HEK293 (cell line): ENCODE data around the gene ARMC8.

Experiments
- IKZF3 ChIP-seq: fragments of 450-650 bp; IDR thresholded peaks from 2 replicates; pipeline ENCODE4 v1.5.0; 2018; ENCODE audit warnings: missing biosample characterization, mild to moderate bottlenecking, missing genetic modification characterization, moderate library complexity
- MYNN ChIP-seq: fragments of 450-650 bp; formaldehyde crosslinking; IDR thresholded peaks from 2 replicates; pipeline ENCODE4 v1.5.1; 2016; ENCODE audit warnings: missing biosample characterization, missing genetic modification characterization, borderline replicate concordance
- RBAK ChIP-seq: fragments of 450-650 bp; formaldehyde crosslinking; IDR thresholded peaks from 2 replicates; pipeline ENCODE4 v1.5.1; 2016; ENCODE audit warnings: missing biosample characterization, missing genetic modification characterization
- ZBTB1 ChIP-seq: fragments of 450-650 bp; formaldehyde crosslinking; IDR thresholded peaks from 2 replicates; pipeline ENCODE4 v1.5.1; 2016; ENCODE audit warnings: missing biosample characterization, missing genetic modification characterization
- ZNF146 ChIP-seq: fragments of 450-650 bp; formaldehyde crosslinking; IDR thresholded peaks from 2 replicates; pipeline ENCODE4 v1.5.1; 2016; ENCODE audit warnings: missing biosample characterization, missing genetic modification characterization
- ZNF558 ChIP-seq: fragments of 450-650 bp; formaldehyde crosslinking; IDR thresholded peaks from 2 replicates; pipeline ENCODE4 v1.5.1; 2016; ENCODE audit warnings: missing biosample characterization, missing genetic modification characterization
- ZNF843 ChIP-seq: fragments of 450-650 bp; formaldehyde crosslinking; IDR thresholded peaks from 2 replicates; pipeline ENCODE4 v1.5.1; 2016; ENCODE audit warnings: missing biosample characterization, missing genetic modification characterization
- TF ChIP-seq, protein P1 (sequence below): fragments of 450-650 bp; formaldehyde crosslinking; conservative IDR thresholded peaks from 2 replicates; pipeline ENCODE4 v1.5.1; 2016; ENCODE audit warnings: low read depth, missing biosample characterization, missing genetic modification characterization

GRCh38 chr3:138165061-138165460 is 22.0 kb upstream of the ARMC8 start:
- no peak for TF ChIP-seq ZNF558 (tag by site-specific recombination)
- TF ChIP-seq RBAK (tag by site-specific recombination), result no peak
- TF ChIP-seq ZNF146 (tag by site-specific recombination), result no peak
- TF ChIP-seq, protein P1, sequence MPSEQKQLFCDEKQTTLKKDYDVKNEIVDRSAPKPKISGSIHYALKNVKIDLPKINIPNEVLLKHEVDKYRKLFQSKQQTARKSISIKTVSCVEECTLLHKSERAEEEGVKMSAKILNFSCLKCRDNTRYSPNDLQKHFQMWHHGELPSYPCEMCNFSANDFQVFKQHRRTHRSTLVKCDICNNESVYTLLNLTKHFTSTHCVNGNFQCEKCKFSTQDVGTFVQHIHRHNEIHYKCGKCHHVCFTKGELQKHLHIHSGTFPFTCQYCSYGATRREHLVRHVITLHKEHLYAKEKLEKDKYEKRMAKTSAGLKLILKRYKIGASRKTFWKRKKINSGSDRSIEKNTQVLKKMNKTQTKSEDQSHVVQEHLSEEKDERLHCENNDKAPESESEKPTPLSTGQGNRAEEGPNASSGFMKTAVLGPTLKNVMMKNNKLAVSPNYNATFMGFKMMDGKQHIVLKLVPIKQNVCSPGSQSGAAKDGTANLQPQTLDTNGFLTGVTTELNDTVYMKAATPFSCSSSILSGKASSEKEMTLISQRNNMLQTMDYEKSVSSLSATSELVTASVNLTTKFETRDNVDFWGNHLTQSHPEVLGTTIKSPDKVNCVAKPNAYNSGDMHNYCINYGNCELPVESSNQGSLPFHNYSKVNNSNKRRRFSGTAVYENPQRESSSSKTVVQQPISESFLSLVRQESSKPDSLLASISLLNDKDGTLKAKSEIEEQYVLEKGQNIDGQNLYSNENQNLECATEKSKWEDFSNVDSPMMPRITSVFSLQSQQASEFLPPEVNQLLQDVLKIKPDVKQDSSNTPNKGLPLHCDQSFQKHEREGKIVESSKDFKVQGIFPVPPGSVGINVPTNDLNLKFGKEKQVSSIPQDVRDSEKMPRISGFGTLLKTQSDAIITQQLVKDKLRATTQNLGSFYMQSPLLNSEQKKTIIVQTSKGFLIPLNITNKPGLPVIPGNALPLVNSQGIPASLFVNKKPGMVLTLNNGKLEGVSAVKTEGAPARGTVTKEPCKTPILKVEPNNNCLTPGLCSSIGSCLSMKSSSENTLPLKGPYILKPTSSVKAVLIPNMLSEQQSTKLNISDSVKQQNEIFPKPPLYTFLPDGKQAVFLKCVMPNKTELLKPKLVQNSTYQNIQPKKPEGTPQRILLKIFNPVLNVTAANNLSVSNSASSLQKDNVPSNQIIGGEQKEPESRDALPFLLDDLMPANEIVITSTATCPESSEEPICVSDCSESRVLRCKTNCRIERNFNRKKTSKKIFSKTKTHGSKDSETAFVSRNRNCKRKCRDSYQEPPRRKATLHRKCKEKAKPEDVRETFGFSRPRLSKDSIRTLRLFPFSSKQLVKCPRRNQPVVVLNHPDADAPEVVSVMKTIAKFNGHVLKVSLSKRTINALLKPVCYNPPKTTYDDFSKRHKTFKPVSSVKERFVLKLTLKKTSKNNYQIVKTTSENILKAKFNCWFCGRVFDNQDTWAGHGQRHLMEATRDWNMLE, result no peak
- TF ChIP-seq ZBTB1 (tag by site-specific recombination), result no peak
- no peak for TF ChIP-seq ZNF843 (tag by site-specific recombination)
- TF ChIP-seq MYNN (tag by site-specific recombination), result no peak
- TF ChIP-seq IKZF3 (tag by site-specific recombination), result no peak
